HG03095 (cell line): Measurements from ENCODE around the gene GPR45.

ENCODE experiments used
- ATAC-seq: cut with Tn5 transposase; IDR thresholded peaks from one replicate; pipeline ENCODE4 v1.9.1; 2021; ENCODE audit warnings: moderate library complexity; ENCODE audit not compliant: unreplicated experiment

Gene GPR45

DNA sequence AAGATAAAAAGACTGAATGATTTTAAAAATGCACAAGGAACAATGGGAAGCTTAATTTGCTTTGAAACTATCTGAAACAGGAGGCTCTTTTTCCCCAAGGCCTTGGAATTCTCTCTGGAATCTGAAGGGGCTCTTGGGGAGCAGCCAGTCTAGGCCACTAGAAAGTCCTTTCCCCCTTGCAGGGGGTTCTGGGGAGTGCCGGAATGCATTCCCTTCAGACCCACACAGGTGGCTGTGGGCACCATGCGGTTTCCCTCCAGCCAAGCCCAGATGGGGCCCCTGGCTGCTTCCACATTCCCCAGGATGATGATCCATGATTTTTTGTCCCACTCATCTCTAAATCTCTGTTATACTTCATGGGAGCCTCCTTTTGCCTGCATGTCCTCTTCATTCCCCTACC lies 10.7 kb downstream of the GPR45 start:
- ATAC-seq = no peak

DNA sequence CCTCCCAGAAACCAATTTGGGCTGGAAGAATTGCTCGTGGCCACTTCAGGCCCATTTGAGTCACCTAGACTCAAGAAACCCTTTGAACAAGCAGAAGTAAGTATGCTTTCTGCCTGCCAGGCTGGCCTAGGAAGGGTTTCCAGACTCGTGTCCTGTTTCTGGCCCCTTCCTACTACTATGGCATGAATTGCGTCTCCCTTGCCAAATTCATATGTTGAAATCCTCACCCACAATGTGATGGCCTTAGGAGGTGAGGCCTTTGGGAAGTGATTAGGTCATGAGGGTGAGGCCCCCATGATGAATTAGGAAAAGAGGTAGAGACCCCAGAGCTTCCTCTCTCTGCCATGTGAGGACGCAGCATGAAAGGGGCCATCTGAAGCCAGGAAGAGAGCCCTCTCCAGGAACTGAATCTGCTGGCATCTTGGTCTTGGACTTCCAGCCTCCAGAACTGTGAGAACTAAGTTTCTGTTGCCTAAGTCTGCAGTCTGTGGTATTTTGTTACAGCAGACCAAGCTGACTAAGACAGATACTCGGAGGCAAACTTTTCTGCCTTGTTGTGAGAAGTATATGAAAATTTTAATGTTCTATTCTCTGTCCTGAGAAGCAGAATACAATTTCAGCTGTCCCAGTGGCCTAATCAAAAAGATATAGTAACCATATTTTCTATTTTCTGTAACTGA lies 13.1 kb downstream of the GPR45 start:
- no peak for ATAC-seq

DNA sequence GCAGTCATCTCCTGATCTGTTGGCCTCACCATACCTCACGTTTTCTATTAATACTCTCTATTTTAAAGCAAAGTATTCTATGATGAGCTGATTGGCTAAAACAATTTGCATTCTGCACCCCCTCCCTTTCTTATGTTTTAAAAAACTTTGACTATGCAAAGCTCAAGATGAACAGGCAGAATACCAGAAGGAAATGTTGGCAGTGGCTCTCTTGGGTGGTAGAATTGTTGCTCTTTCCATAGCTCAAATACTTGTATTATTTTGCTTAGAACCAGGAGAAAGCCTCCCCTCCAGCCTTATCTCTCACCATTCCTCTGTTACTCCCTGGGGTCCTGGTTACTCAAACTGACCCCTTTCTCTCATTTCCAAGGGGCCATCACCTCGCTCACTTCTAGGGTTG lies 14.4 kb downstream of the GPR45 start:
- no peak for ATAC-seq

DNA sequence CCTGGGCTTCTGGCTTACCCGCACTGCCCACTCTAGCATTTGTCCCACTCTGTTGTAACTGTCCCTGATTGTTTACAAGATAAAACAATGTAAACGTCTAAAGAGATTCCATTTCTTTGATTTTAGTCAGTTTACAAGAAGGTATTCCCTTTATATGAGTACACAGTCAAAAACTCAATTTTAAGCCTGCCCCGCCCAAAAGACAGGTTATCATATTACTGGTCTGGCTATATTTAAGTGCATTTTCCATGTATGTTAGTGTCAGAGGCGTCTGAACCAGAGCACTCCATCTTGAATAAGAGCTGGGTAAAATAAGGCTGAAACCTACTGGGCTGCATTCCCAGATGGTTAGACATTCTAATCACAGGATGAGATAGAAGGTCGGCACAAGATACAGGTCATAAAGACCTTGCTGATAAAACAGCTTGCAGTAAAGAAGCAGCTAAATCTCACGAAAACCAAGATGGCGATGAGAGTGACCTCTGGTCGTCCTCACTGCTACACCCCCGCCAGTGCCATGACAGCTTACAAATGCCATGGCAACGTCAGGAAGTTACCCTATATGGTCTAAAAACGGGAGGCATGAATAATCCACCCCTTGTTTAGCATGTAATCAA lies 15.0 kb downstream of the GPR45 start:
- no peak for ATAC-seq

DNA sequence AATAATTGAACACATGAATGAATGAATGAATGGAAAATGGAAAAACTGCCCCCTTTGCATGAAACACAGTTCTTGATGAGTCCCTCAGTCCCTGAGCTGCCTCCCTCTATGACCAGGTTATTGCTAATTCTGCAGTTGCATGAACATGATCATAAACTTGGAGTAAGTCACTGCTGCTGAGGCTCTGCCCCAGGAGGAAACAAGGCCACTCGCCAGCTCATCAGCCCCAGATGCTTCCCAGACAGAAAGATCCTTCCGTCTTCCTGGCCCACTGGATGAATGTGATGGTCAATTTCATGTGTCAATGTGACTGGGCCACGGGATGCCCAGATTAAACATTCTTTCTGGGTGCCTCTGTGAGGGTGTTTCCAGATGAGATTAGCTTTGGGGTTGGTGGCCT lies 16.4 kb downstream of the GPR45 start:
- no peak for ATAC-seq

DNA sequence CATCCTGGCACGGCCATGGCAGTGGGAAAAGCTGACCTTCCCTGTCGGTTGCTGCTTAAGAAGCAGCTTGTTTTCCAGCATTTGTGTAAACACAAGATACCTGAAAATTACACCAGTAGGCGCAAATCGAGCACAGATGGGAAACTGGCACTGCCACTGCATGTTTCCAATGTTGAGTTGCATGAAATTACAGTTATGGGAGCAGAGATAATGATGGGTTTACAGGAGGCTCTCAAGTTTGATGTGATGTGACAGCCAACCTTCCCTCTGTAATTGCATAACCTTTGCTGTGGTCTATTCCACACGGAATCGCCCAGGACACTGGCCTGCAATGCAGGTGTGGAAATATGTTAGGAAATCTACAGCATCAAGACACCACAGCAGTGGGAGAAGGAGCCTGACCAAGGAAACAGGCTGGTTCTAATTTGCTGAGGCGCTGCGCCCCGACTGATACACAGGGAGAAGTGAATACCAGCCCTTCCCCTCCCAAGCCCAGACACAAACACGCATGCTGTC lies 17.4 kb downstream of the GPR45 start:
- no peak for ATAC-seq

DNA sequence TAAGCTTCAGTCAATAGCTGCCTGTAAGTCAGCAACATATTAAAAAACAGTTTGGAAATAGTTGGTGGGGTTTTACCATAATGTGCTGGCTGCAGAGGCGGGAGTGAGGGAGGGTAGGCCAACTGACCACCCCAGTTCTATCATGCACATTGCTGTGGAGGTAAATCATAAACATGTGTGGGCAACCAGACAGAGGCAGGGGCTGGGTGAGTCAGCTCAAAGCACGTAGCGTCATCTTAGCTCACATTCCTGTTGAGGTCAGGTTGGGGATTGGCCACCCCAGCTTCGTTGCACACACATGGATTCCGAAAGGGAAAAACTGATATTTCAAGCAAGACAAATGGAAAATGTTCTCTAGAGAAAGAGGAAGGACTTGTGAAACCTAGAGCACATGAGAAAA lies 19.5 kb downstream of the GPR45 start:
- ATAC-seq = no peak

DNA sequence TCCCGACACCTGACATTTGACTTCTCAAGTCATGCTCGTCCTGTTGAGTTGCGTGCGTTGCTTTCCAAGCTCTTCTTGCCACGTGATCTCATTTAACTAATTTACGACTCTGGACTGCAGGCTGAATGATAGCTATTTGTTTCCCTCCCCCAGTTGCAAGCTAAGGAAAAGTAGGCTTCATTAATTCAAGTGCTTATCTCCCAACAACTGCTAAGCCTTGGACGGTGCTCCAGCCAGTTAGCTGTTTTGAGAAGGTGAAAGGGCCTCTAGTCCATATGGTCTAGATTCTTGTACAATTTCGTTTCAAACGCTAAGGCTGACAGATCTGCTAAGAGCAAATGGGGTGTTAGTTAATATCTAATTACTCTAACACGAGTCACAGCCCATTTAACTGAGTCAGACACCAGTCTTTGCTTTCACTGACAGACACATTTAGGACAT lies 21.1 kb downstream of the GPR45 start:
- ATAC-seq = no peak

DNA sequence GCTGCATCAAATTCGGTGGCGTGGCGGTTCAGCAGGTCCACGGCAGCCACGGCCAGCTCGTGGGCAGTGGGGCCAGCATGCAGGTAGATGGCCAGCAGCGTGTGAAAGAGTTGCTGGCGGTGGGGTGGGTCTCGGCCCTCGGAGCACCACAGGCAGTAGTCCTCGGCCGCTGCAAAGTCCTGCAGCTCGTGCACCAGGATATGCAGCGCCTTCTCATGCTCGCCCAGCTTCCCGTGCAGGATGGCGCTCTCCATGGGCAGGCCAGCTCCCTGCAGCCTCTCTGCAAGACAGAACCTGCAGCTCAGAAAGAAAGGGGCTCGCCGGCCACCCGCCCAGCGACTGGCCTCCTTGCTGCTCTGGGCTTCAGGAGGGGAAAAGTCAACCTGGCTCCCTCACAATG lies 27.9 kb downstream of the GPR45 start:
- no peak for ATAC-seq

DNA sequence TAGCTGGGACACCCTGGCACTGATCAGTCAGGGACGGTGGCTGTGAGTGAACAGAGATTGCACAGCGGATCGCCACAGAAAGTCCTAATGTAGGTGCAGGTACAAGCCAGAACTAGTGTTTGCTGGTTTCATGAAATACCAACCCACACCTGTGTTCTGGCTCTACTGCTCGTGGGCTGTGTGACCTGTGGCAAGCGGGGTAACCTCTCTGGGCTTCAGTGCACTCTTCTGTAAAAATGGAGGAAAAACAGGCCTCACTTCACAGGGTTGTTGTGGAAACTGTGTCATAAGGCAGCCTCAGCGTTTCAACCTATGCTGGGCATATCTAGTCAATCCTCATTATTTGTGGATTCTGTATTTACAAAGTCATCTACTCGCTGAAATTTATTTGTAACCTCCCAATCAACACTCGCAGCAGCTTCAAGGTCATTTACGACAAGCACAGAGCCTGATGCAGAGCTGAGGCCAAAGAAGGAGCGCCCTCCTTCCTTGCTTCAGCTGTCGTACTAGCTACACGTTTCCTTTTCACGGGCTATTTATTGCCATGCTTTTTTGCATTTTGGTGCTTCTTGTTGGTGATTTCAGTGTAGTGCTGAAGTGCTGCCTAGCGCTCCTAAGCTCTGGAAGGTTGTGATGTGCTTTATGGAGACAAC lies 30.0 kb downstream of the GPR45 start:
- ATAC-seq = no peak

DNA sequence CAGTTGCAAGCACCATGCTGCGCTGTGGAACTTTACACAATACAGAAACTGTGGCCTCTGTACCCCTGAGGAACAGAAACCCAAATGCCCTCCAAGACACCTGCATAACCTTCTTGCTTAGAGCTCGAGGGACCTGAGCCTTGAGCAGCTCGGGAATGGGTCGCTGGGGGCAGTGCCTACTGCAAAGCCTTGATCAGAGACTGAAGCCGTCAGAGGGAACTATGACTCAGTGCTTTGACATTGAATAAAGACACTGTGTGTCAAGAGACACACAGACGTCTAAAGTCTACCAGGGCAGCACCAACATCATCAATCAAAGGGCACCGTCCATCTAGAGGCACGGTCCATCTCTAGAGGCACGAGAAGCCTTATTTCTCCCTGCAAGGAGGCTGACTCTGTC lies 30.6 kb downstream of the GPR45 start:
- ATAC-seq = no peak

DNA sequence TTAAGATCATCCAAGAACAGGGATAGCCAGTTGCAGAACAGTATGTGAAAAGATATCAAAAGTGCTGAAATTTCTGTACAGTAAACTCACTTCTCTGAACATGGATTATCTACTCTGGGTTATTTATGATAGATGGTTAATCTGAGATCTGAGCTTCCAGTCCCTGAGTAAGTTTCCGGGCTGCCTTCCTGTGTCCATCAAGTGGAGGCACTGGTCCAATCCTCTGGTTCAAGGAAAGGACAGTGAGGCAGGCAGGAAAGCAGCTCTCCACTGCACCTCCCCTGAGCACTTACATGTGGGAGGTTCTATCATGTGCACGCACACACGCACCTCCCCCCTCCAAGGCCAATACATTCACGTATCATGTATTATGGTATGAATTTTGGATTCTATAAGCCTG lies 32.5 kb downstream of the GPR45 start:
- no peak for ATAC-seq

DNA sequence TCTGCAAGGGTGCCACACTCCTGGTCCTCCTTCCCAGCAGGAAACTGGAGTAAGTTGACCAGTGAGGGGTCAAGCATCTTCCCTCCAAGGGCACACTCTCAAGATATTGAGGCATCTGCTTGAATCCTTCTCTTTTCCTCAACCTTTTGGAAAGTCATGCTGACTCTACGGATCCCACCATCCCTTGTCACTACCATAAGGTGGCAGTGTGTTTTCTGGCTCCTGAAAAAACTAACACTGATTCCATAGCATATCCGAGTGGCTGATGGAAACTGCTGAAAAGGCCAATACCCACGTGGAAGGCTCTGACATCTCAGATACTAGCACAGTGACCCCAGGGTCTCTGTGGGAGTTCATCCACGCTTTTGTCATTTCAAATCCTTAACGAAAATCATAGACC lies 37.1 kb downstream of the GPR45 start:
- no peak for ATAC-seq

DNA sequence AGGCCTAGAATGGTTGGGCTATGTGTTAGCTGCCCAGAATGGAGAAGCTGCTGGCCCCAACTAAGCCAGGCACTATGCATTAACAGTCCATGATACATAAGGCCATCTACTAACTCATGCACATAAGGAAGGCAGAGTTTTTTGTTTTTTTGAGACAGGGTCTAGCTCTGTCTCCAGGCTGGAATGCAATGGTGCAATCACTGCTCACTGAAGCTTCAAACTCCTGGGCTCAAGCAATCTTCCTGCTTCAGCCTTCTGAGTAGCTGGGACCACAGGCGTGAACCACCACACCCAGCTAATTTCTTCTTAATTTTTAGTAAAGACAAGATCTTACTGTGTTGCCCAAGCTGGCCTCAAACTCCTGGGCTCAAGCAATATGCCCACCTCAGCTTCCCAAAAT lies 37.6 kb downstream of the GPR45 start:
- ATAC-seq = no peak

DNA sequence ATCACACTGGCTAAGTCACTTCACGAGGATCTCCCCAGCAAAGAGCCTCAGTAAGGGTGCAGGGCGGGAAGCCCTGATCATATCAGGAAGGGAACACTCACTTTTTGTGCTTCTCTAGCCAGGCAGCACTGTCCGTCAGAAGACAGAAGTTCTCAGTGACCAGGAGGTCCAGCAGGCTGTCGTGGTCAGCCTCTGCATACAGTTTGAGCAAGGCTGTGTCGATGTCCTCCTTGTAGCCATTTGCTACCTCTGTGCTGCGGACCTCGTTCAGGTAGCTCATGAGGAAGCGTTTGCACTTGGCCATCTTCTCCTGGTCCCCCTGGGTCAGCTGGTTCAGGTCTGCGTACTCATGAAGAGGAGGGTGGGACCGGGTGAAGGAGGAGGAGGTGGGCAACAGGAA lies 38.7 kb downstream of the GPR45 start:
- ATAC-seq = no peak

DNA sequence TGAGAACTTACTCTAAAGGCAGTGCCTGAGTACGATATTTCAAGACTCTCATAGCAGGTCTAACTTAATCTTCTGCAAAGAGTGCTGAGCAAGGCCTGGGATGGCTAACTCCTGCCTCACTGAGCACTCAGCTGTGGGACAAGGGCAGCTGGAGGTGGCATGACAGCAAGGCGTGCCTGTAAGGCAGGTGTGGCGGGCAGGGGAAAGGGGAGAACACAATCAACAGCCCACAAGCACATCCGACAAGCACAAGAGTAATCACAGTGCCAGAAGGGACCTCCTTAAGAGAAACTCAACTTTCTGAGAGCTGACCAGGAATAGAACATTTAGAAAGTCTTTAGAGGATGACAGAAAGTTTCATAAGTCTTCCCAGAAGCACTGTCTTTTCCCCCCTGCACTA lies 42.0 kb downstream of the GPR45 start:
- no peak for ATAC-seq

DNA sequence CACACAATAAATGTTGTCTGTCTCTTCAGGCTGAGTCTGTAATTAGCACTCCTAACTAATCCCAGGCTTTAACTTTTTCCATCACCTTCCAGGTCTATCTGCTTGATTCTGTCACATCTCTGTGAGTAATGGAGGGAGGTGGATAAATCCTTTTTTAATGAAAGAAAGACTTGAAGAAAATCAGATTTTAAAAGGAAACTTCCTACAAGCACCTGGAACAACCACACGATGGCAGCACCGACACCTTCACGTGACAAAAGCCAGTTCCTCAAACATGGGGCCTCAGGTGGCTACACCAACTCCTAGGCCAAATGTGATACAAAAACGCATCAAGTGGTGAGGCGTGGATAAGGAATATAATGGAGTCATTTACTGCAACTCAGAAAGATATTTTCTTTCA lies 46.1 kb downstream of the GPR45 start:
- ATAC-seq = no peak

DNA sequence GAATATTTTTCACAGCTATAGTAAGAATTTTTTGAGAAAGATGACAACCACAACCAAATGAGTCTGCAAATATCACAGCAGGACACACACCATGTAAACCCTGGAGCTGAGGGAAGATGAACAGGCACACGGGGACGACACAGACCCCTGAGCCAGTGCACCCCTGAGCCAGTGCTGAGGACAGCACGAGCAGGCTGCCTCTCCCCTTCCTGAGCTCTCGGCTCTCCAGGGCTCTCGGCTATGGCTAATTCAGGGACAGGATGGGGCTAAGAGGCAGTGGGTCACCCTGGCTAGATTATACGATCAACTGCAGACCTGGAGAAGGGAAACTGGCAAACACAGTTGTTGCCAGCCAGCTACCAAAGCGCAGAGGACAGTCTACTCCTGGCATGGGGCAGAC lies 46.6 kb downstream of the GPR45 start:
- ATAC-seq = no peak

DNA sequence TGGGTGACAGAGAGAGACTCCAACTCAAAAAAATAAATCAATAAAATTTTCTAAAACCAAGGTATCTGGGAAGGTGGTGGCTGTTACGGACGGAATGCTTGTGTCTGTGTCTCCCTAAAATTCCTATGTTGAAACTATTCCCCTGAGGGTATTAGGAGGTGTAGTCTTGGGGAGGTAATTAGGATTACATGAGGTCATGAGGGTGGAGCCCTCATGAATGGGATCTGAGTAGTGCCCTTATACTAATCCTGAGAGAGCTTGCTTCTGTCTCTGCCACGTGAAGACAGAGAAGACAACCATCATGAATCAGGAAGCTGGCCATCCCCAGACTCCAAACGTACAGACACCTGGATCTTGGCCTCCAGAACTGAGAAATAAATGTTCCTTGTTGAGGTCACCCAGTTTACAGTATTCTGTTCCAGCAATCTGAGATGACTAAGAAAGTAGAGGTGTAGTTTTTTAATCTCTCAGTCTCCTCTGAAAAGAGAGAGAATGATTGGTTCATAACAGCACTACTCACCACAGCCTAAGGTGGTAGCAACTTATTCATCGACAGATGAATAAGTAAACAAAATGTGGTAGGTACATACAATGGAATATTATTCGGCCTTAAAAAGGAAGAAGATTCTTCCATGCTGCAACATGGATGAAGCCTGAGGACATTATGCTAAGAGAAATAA lies 49.6 kb downstream of the GPR45 start:
- no peak for ATAC-seq

DNA sequence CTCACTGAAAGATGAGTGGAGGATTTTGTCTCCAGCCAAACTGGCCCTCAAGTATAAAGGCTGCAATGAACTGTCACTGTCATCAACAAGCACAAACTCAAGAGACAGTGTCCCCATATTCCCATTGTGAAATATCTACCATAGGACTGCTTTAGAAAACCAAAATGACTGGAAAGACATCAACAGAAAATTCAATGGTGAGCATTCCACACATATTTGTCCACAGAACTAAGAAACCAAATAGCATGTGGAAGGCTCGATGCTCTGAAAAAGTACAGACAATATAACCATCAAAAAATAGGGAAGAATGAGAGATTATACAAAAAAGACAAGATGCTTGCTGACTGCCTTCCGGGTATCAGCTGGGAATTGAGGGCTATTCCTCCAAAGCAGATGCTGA lies 50.4 kb downstream of the GPR45 start:
- ATAC-seq = no peak
